ENCODE measurements around the gene HERC3. TPM values are rescaled to one million over a fixed set of nuclear protein-coding genes. Genes with fewer than 3 reads are reported as not detected.

Gene HERC3
- total and polyA plus RNA-seq, 10 of the 15 experiments (the other 5 are each of a cell fraction or from before 2014, with no cell fraction given) = 0.52 to 18.2 (median 2.8) TPM

DNA sequence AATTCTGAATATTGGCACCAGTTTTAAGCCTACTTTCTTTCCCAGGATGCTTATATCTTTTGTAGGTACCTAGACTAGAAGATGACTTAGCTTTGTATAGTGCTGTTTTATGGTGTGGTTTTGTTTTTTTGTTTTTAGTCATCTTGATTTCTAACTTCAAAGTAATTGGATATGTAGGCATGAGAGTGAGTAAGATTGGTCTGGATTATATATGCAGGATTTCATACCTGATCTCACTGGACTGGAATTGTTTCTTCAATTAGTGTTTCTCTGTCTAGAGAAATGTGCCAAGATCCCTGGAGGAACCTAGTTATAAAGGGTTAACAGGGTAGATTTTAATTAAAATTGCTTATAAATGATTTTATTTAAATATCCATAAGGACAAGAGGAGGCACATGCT, 82.3 kb downstream of the HERC3 start:
- TF ChIP-seq KAT2A (conservative IDR thresholded peaks at IDR 0.05; ENCODE audit: control insufficient read depth, low read depth, low read length) (no peak), MXI1 (IDR thresholded peaks at IDR 0.05; ENCODE audit: low read depth, low read length) (no peak), FOS (IDR thresholded peaks at IDR 0.05; ENCODE audit: borderline replicate concordance, extremely low read depth, insufficient read length) (no peak), HSF1 (IDR thresholded peaks at IDR 0.05; ENCODE audit: low read depth, low read length) (no peak), RB1 (IDR thresholded peaks at IDR 0.05; ENCODE audit: borderline replicate concordance) (no peak), SMAD5 (IDR thresholded peaks at IDR 0.05; ENCODE audit: low read depth) (no peak), NFIC (IDR thresholded peaks at IDR 0.05; ENCODE audit: low read depth, low read length) (no peak), FOXK2 (IDR thresholded peaks at IDR 0.05) (no peak)
- TF ChIP-seq, protein P1, sequence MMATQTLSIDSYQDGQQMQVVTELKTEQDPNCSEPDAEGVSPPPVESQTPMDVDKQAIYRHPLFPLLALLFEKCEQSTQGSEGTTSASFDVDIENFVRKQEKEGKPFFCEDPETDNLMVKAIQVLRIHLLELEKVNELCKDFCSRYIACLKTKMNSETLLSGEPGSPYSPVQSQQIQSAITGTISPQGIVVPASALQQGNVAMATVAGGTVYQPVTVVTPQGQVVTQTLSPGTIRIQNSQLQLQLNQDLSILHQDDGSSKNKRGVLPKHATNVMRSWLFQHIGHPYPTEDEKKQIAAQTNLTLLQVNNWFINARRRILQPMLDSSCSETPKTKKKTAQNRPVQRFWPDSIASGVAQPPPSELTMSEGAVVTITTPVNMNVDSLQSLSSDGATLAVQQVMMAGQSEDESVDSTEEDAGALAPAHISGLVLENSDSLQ (IDR thresholded peaks at IDR 0.05) = no peak
- TF ChIP-seq, protein P2, sequence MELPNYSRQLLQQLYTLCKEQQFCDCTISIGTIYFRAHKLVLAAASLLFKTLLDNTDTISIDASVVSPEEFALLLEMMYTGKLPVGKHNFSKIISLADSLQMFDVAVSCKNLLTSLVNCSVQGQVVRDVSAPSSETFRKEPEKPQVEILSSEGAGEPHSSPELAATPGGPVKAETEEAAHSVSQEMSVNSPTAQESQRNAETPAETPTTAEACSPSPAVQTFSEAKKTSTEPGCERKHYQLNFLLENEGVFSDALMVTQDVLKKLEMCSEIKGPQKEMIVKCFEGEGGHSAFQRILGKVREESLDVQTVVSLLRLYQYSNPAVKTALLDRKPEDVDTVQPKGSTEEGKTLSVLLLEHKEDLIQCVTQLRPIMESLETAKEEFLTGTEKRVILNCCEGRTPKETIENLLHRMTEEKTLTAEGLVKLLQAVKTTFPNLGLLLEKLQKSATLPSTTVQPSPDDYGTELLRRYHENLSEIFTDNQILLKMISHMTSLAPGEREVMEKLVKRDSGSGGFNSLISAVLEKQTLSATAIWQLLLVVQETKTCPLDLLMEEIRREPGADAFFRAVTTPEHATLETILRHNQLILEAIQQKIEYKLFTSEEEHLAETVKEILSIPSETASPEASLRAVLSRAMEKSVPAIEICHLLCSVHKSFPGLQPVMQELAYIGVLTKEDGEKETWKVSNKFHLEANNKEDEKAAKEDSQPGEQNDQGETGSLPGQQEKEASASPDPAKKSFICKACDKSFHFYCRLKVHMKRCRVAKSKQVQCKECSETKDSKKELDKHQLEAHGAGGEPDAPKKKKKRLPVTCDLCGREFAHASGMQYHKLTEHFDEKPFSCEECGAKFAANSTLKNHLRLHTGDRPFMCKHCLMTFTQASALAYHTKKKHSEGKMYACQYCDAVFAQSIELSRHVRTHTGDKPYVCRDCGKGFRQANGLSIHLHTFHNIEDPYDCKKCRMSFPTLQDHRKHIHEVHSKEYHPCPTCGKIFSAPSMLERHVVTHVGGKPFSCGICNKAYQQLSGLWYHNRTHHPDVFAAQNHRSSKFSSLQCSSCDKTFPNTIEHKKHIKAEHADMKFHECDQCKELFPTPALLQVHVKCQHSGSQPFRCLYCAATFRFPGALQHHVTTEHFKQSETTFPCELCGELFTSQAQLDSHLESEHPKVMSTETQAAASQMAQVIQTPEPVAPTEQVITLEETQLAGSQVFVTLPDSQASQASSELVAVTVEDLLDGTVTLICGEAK (IDR thresholded peaks at IDR 0.05; ENCODE audit: borderline replicate concordance) = no peak
- FAIRE-seq (no peak), DNase-seq (ENCODE audit: low read depth, low spot score) (no peak), ATAC-seq (no peak)
- no TSS peak for BruUV-seq (replicated peaks)
- ChIA-PET RAD21 (ENCODE audit: unreplicated experiment) (no interaction called here), CTCF (no interaction called here), SMC1A (ENCODE audit: uncharacterized antibody, unreplicated experiment) (interaction anchor here (1.1 kb wide), 1 partner anchor 349 kb away, joined by 3 read pairs; no protein-coding TSS in a partner anchor), POLR2A (no interaction called here)
- Histone ChIP-seq H4K20me1 (ENCODE audit: control insufficient read depth, insufficient read depth) (no peaks in the 10 kb centered on the region), H3K79me2 (ENCODE audit: control insufficient read depth, insufficient read depth, low read length) (no peaks in the 10 kb centered on the region), H3K4me2 (ENCODE audit: control insufficient read depth, insufficient read depth) (no peak overlapping the region), H3K4me1 (ENCODE audit: control insufficient read depth, insufficient read depth, low read length) (no peaks in the 10 kb centered on the region), H3K9me3 (replicated peaks; ENCODE audit: control insufficient read depth, insufficient read depth, low read length) (no peaks in the 10 kb centered on the region), H2AFZ (ENCODE audit: control insufficient read depth, low read depth, low read length) (no peak overlapping the region), H3K4me3 (no peak overlapping the region), H3K27ac (ENCODE audit: control insufficient read depth, insufficient read depth) (no peak overlapping the region), H3K9ac (ENCODE audit: control insufficient read depth, insufficient read depth, low read length) (no peak overlapping the region), H3K36me3 (ENCODE audit: control insufficient read depth in 2 of 2, insufficient read depth in 2 of 2, low read length in 1 of 2) (no peaks in the 10 kb centered on the region), H3K27me3 (replicated peaks in 1 of 2; ENCODE audit: control insufficient read depth in 2 of 2, insufficient read depth in 2 of 2, low read length in 1 of 2) (no peaks in the 10 kb centered on the region)
- intact Hi-C loops (cut with micrococcal nuclease; ENCODE audit: unreplicated experiment) = loop anchor here (5.0 to 10.0 kb wide), 2 partner anchors 118 to 440 kb away; partner anchors contain the start of gene TIGD2
- in situ Hi-C loops (cut with MboI) = no loop called here
